HL-60 (cell line): Measurements from ENCODE around the gene TFCP2.

Experiments
- POLR2AphosphoS5 ChIP-seq: IDR thresholded peaks from 2 replicates; pipeline ENCODE4 v1.6.1; 2012; ENCODE audit warnings: low read depth
- REST ChIP-seq: IDR thresholded peaks from 2 replicates; pipeline ENCODE4 v1.6.1; 2012; ENCODE audit warnings: low read depth; ENCODE audit not compliant: insufficient replicate concordance
- SPI1 ChIP-seq: IDR thresholded peaks from 2 replicates; pipeline ENCODE4 v1.6.1; 2012; ENCODE audit warnings: low read depth, mild to moderate bottlenecking, borderline replicate concordance
- TF ChIP-seq, protein P1 (sequence below): IDR thresholded peaks from one replicate; pipeline ENCODE4 v1.5.1; 2011; ENCODE audit warnings: low read length, control low read depth, inconsistent platforms; ENCODE audit not compliant: insufficient read depth

DNA sequence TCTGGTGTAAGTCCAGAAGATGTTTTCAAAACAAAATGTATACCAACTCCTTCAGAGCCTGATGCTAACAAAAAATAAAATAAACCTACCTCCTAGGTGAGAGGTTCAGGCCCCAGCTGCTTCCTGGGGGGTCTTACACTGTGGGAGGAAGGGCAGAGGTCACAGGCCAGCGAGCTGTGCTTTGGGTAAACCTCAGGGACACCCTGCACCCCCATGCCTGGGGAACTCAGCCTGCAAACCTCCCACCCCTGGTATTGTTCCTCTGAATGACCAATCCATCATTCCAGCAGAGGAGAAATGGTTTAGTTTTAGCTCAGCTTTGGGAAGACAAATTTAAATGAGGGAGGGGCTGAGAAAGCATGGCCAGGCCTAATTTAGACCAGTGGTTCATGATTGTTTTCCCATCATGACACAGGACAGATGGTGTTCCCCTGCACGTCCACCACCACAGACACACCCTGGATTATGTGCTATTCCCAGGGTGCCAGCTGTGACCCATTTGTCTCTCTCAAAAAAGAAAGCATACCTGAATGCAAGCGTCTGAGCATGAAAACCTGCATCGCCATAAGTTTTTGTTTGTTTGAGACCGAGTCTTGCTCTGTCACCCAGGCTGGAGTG lies 14.5 kb upstream of the TFCP2 start:
- TF ChIP-seq, protein P1, sequence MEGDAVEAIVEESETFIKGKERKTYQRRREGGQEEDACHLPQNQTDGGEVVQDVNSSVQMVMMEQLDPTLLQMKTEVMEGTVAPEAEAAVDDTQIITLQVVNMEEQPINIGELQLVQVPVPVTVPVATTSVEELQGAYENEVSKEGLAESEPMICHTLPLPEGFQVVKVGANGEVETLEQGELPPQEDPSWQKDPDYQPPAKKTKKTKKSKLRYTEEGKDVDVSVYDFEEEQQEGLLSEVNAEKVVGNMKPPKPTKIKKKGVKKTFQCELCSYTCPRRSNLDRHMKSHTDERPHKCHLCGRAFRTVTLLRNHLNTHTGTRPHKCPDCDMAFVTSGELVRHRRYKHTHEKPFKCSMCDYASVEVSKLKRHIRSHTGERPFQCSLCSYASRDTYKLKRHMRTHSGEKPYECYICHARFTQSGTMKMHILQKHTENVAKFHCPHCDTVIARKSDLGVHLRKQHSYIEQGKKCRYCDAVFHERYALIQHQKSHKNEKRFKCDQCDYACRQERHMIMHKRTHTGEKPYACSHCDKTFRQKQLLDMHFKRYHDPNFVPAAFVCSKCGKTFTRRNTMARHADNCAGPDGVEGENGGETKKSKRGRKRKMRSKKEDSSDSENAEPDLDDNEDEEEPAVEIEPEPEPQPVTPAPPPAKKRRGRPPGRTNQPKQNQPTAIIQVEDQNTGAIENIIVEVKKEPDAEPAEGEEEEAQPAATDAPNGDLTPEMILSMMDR, result no peak
- TF ChIP-seq SPI1, result no peak
- no peak for TF ChIP-seq POLR2AphosphoS5
- TF ChIP-seq REST, result no peak
